HCT116 (cell line): ENCODE results near the gene MYBPH. TPM values are rescaled to one million over a fixed set of nuclear protein-coding genes. Genes with fewer than 3 reads are reported as not detected.

ENCODE experiments used
- ATAC-seq: fragments of 200-7000 bp; cut with Tn5 transposase; 2 replicates; pipeline ENCODE4 v1.9.1; 2020; ENCODE audit warnings: mild to moderate bottlenecking, moderate library complexity
- BruUV-seq: library from RNA; stranded (reverse); fragments of 400-500 nt; replicated peaks from 2 replicates; lab custom pipeline; 2021; lab: Mats Ljungman, UMichigan
- CTCF ChIA-PET: fragments of 300-600 bp; sonication (Branson Sonifier 250); formaldehyde crosslinking; loops from one replicate; lab custom pipeline; 2021; ENCODE audit warnings: antibody characterized with exemption; lab: Charles Lee
- POLR2A ChIA-PET: fragments of 300-600, 350-600 bp; sonication (Branson Sonifier 250); formaldehyde crosslinking; loops from one replicate; lab custom pipeline; 2021; ENCODE audit warnings: antibody characterized with exemption; lab: Charles Lee
- RAD21 ChIA-PET, 2 experiments: fragments of 300-600 bp; sonication (Branson Sonifier 250); formaldehyde crosslinking; loops; one replicate each; lab custom pipeline; 2023; ENCODE audit warnings: low total read pairs in 2 of 2; ENCODE audit not compliant: uncharacterized antibody in 2 of 2, unreplicated experiment in 2 of 2, low non-redundant PET in 1 of 2; lab: Charles Lee
- DNase-seq: peaks from one replicate; pipeline ENCODE4 v3.0.0-alpha.2; 2010; ENCODE audit warnings: low read depth, low spot score
- H2AFZ ChIP-seq: fragments of 200-600 bp; shearing (Covaris generic), sonication (generic); 2 replicates; pipeline ENCODE4 v1.6.1; 2017; ENCODE audit warnings: low read depth, mixed run types, mixed read lengths, antibody characterized with exemption, low read length; ENCODE audit not compliant: poor library complexity, severe bottlenecking
- H3K27ac ChIP-seq: 2 replicates; pipeline ENCODE4 v1.5.1; 2012; ENCODE audit warnings: low read depth, low read length
- H3K27me3 ChIP-seq: fragments of 200-600 bp; sonication (generic); 2 replicates; pipeline ENCODE4 v1.6.1; 2016; ENCODE audit warnings: mixed run types, low read length, mixed read lengths; ENCODE audit not compliant: insufficient read depth
- H3K36me3 ChIP-seq, 2 experiments: fragments of 200-500 bp in 1 of 2; fragments of 200-600 bp in 1 of 2; sonication (Bioruptor generic) in 1 of 2; sonication (generic) in 1 of 2; 2 replicates each; pipeline versions ENCODE4 v1.5.1 to v1.6.1; 2014 to 2016; ENCODE audit warnings: low read length in 2 of 2, inconsistent platforms in 1 of 2, mixed read lengths in 1 of 2, mixed run types in 1 of 2; ENCODE audit not compliant: insufficient read depth in 2 of 2, control insufficient read depth in 1 of 2
- H3K4me1 ChIP-seq, 2 experiments: fragments of 200-600 bp in 1 of 2; sonication (generic) in 1 of 2; 2 replicates each; pipeline versions ENCODE4 v1.5.1 to v1.6.1; 2012 to 2017; ENCODE audit warnings: low read length in 2 of 2, inconsistent platforms in 1 of 2, mild to moderate bottlenecking in 1 of 2, mixed read lengths in 1 of 2, mixed run types in 1 of 2, moderate library complexity in 1 of 2; ENCODE audit not compliant: insufficient read depth in 2 of 2, control insufficient read depth in 1 of 2
- H3K4me2 ChIP-seq: fragments of 200-600 bp; sonication (generic); 2 replicates; pipeline ENCODE4 v1.6.1; 2017; ENCODE audit warnings: mixed run types, low read length, mixed read lengths
- H3K4me3 ChIP-seq, 2 experiments: fragments of 200-600 bp in 1 of 2; sonication (generic) in 1 of 2; replicated peaks in 1 of 2; 2 replicates each; pipeline ENCODE4 v1.5.1; 2011 to 2016; ENCODE audit warnings: low read length in 2 of 2, control low read depth in 1 of 2, low read depth in 1 of 2, mild to moderate bottlenecking in 1 of 2, mixed read lengths in 1 of 2, mixed run types in 1 of 2
- H3K79me2 ChIP-seq: fragments of 200-600 bp; sonication (generic); 2 replicates; pipeline ENCODE4 v1.6.1; 2017; ENCODE audit warnings: mild to moderate bottlenecking, mixed run types, low read length, moderate library complexity, mixed read lengths; ENCODE audit not compliant: insufficient read depth
- H3K9ac ChIP-seq: fragments of 200-600 bp; sonication (generic); 2 replicates; pipeline ENCODE4 v1.6.1; 2016; ENCODE audit warnings: low read length, mixed read lengths
- H3K9me2 ChIP-seq: fragments of 200-600 bp; sonication (generic), shearing (Covaris generic); 2 replicates; pipeline ENCODE4 v1.6.1; 2017; ENCODE audit warnings: mixed run types, mild to moderate bottlenecking, moderate library complexity; ENCODE audit not compliant: insufficient read depth
- H3K9me3 ChIP-seq, 2 experiments: fragments of 200-500 bp in 1 of 2; fragments of 200-600 bp in 1 of 2; sonication (Bioruptor generic) in 1 of 2; sonication (generic) in 1 of 2; 2 replicates each; pipeline ENCODE4 v1.6.1; 2014 to 2017; ENCODE audit warnings: low read length in 2 of 2, mixed read lengths in 2 of 2, inconsistent platforms in 1 of 2, low read depth in 1 of 2, mild to moderate bottlenecking in 1 of 2, mixed run types in 1 of 2, moderate library complexity in 1 of 2; ENCODE audit not compliant: control insufficient read depth in 1 of 2, insufficient read depth in 1 of 2
- H4K20me1 ChIP-seq: fragments of 200-600 bp; sonication (generic), shearing (Covaris generic); 2 replicates; pipeline ENCODE4 v1.6.1; 2017; ENCODE audit warnings: mixed run types, mild to moderate bottlenecking, moderate library complexity; ENCODE audit not compliant: insufficient read depth
- REST ChIP-seq: IDR thresholded peaks from 2 replicates; pipeline ENCODE4 v1.6.1; 2012; ENCODE audit warnings: low read depth
- SP1 ChIP-seq: IDR thresholded peaks from 2 replicates; pipeline ENCODE4 v1.6.1; 2012; ENCODE audit warnings: low read depth
- ZFX ChIP-seq: fragments of 450-650 bp; IDR thresholded peaks from 2 replicates; pipeline ENCODE4 v1.6.1; 2017
- intact Hi-C: fragments of 100-400 bp; cut with micrococcal nuclease; formaldehyde crosslinking; loops from 2 replicates; pipeline ENCODE4 v1.10.0; 2022
- total RNA-seq: library from RNA; stranded (reverse); gene quantifications from one replicate; pipeline ENCODE4 v1.2.1, GENCODE V29; 2021; ENCODE audit not compliant: unreplicated experiment
- TF ChIP-seq, protein P1 (sequence below): IDR thresholded peaks from 2 replicates; pipeline ENCODE4 v1.6.1; 2012

MYBPH gene
- total RNA-seq, 1 experiment from 2014 or later, result 0.22 TPM

DNA sequence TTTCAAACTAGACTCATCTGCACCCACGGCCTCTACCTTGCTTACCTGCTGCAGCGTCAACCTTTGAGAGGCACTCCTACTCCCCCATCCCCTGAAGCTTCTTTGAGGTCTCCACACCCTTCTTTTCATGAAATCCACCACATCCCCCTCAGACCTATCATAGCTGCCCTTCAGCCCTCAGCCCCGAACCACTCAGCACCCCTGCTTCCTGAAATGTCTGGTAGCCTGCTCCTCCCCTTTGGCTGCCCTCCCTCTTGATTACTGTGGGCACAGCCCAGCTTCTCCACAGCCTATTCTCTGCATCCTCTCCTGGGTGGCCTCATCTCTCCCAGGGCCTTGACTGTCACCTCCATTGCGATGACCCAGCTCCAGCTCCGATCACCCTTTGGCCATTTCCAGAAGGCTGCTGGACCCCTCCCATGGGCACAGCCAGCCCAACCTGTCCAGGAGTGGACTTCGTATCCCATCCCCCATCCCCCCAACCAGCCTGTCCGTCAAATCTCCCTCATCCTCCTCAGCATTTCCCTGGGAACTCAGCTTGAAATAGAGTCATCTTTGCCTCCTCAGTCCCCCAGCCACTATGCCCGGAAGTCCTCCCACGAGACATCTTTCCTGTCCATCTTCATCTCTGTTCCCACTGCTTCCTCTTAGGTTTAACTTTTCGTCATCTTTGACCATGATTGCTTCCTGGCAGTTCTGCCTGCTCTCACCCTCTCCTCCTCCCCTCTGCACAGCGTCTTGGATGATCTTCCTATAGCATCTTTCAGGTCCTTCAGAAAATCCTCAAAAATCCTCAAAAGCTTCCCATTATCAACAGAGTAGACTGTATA is 54.2 kb downstream of the MYBPH start:
- ChIA-PET RAD21 (no interaction called here), POLR2A (no interaction called here), CTCF (interaction anchor here (0.8 to 1.4 kb wide), 4 partner anchors 12 to 146 kb away, joined by 3 to 5 read pairs (median 3); no protein-coding TSS in a partner anchor)
- Histone ChIP-seq H3K9ac (no peak overlapping the region), H3K79me2 (no peaks in the 10 kb centered on the region), H3K27me3 (peaks cover 7% of the 10 kb centered on the region; the same call in 1 of the 2 replicates), H3K27ac (no peak overlapping the region), H2AFZ (no peak overlapping the region), H4K20me1 (no peaks in the 10 kb centered on the region), H3K4me3 (no peak overlapping the region), H3K9me3 (no peaks in the 10 kb centered on the region), H3K36me3 (no peaks in the 10 kb centered on the region), H3K4me1 (peaks cover 7 to 30% of the 10 kb centered on the region in 2 experiments; a peak in 3 of 4 replicates), H3K9me2 (no peaks in the 10 kb centered on the region), H3K4me2 (no peak overlapping the region)
- no peak for DNase-seq
- no TSS peak for BruUV-seq
- intact Hi-C loops, result no loop called here
- TF ChIP-seq, protein P1, sequence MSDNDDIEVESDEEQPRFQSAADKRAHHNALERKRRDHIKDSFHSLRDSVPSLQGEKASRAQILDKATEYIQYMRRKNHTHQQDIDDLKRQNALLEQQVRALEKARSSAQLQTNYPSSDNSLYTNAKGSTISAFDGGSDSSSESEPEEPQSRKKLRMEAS, result no peak
- TF ChIP-seq ZFX (no peak), SP1 (no peak), REST (no peak)
- ATAC-seq, result no peak
